Nephron (organoid): Measurements from ENCODE around the gene PLEKHA7.

Experiments
- H3K27ac Mint-ChIP-seq, 3 experiments: 2 replicates each; pipeline ENCODE4 v1.8.0; 2020; ENCODE audit warnings: mixed read lengths in 3 of 3, mild to moderate bottlenecking in 2 of 3, moderate library complexity in 1 of 3
- H3K27me3 Mint-ChIP-seq: 2 replicates; pipeline ENCODE4 v1.8.0; 2021; ENCODE audit warnings: low read depth, mild to moderate bottlenecking, moderate library complexity, mixed read lengths
- H3K36me3 Mint-ChIP-seq: 2 replicates; pipeline ENCODE4 v1.8.0; 2020; ENCODE audit warnings: low read depth, mixed read lengths
- H3K4me1 Mint-ChIP-seq: 2 replicates; pipeline ENCODE4 v1.8.0; 2020; ENCODE audit warnings: mixed read lengths
- H3K4me3 Mint-ChIP-seq, 3 experiments: 2 replicates each; pipeline ENCODE4 v1.8.0; 2020; ENCODE audit warnings: mild to moderate bottlenecking in 3 of 3, mixed read lengths in 3 of 3, moderate library complexity in 2 of 3
- H3K9me3 Mint-ChIP-seq: 2 replicates; pipeline ENCODE4 v1.8.0; 2020; ENCODE audit warnings: mixed read lengths
- TF ChIP-seq, protein P1 (sequence below), 3 experiments: fragments of 200-600 bp; sonication (generic); IDR thresholded peaks; one replicate each; pipeline ENCODE4 v1.5.0; 2021; ENCODE audit warnings: antibody characterized with exemption in 3 of 3; ENCODE audit not compliant: unreplicated experiment in 3 of 3

The PLEKHA7 gene

DNA sequence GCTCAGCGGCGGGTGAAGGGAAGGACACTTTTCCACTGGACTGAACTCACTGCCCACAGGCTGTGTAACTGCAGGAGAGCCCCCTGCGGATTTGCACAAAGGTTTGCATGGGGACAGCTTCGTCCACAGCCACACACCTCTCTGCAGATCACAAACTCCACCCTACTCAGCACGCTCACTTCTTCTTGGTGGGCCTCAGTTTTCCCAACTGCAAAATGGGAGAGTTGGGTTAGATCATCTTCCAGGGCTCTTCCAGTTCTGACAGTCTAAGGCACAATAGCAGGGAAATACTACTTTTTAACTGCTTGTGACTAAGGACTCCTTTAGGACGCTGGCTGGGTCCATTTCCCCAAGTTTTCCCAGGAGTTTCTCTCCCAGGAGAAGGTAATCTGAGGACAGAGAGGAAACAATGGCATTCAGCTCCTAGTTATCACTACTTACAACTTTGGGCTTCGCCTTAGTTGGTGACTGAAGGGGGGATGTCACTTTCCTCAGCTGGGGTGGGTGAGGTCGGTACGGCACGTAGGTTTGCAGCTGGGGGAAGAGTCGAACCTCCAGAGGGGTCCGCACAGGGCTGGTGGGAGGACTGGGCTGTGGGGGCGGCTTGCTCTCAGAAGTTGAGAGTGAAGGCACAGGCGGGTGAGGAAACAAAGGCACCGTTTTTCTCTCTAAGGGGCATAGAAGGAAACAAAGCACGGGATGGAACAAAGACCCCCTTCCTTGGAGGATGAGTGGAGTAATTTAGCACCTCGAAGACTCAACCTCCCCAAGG lies 220.0 kb downstream of the PLEKHA7 start:
- TF ChIP-seq, protein P1, sequence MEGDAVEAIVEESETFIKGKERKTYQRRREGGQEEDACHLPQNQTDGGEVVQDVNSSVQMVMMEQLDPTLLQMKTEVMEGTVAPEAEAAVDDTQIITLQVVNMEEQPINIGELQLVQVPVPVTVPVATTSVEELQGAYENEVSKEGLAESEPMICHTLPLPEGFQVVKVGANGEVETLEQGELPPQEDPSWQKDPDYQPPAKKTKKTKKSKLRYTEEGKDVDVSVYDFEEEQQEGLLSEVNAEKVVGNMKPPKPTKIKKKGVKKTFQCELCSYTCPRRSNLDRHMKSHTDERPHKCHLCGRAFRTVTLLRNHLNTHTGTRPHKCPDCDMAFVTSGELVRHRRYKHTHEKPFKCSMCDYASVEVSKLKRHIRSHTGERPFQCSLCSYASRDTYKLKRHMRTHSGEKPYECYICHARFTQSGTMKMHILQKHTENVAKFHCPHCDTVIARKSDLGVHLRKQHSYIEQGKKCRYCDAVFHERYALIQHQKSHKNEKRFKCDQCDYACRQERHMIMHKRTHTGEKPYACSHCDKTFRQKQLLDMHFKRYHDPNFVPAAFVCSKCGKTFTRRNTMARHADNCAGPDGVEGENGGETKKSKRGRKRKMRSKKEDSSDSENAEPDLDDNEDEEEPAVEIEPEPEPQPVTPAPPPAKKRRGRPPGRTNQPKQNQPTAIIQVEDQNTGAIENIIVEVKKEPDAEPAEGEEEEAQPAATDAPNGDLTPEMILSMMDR (IDR thresholded peaks at IDR 0.05; ENCODE audit: unreplicated experiment in 3 of 3): no peak
- peaks cover 4% of the 10 kb centered on the region for H3K27me3 Mint-ChIP-seq
- H3K4me3 Mint-ChIP-seq: no peak overlapping the region
- H3K36me3 Mint-ChIP-seq: peaks cover 3% of the 10 kb centered on the region
- H3K9me3 Mint-ChIP-seq: no peaks in the 10 kb centered on the region
- H3K4me1 Mint-ChIP-seq: peaks cover 6% of the 10 kb centered on the region
- no peak overlapping the region for H3K27ac Mint-ChIP-seq

DNA sequence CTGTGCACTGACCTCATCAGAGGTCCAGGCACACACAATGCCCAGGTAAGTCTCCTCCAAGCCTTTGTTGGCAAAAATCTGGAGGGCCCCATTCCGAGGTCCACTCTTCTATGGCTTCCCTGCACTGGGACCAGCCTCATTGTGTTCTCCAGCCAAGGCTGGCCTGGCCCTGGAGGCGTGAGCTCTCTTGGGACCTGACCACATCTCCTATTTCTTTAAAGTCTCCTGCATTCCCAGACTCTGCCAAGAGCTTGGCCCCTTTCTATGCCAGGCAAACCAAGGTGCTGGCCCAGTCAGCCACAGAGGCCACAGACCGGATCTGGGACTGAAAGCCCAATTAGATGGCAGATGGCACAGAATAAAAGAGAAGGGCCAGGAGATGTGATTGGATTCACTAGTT lies 220.7 kb downstream of the PLEKHA7 start:
- H3K9me3 Mint-ChIP-seq: no peaks in the 10 kb centered on the region

DNA sequence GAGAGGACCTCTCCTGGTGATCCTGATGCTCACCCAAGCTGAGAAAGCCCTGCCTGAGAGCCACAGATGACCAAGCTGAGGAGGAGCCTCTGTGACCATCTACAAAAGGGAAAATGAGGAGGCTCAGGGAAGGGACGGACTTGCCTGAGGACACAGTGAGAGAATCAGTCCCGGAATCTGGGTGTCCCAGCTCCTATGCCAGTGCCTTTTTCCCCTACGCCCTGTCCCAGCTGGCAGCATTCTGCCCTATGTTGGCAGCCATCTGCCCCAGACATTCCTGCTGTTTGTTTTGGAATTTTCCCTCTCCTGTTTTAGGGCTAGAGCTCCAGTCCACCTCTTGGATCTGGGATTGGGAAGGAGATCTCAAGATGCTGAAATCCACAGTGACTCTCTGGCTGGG lies 221.2 kb downstream of the PLEKHA7 start:
- TF ChIP-seq, protein P1 (IDR thresholded peaks at IDR 0.05; ENCODE audit: unreplicated experiment in 3 of 3): no peak
- Mint-ChIP-seq H3K4me3 (no peak overlapping the region), H3K4me1 (peaks cover 6% of the 10 kb centered on the region), H3K36me3 (peaks cover 3% of the 10 kb centered on the region), H3K9me3 (no peaks in the 10 kb centered on the region), H3K27me3 (peaks cover 4% of the 10 kb centered on the region), H3K27ac (no peak overlapping the region)

More for the DNA sequence above, 220.7 kb downstream of the PLEKHA7 start:
- Mint-ChIP-seq H3K4me1 (peaks cover 6% of the 10 kb centered on the region), H3K27ac (no peak overlapping the region), H3K27me3 (peaks cover 4% of the 10 kb centered on the region), H3K4me3 (no peak overlapping the region), H3K36me3 (peaks cover 3% of the 10 kb centered on the region)
- TF ChIP-seq, protein P1 (IDR thresholded peaks at IDR 0.05; ENCODE audit: unreplicated experiment in 3 of 3): no peak

DNA sequence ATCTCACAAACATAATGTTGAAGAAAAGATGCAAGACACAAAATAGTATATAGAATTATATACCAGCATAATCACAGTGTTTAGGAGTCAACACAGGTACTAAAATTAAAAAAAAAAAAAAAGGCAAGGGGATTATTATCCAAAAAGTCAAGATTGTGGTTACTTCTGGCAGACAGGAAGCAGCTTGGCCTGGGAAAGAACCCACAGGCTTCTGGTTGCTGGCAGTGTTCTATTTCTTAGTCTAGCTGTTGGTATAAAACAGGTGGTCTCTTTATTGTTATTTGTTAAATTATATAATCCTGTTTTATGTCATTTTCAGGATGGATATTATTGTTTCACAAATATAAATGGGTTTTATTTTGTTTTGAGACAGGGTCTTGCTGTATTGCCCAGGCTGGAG lies 221.8 kb downstream of the PLEKHA7 start:
- H3K4me3 Mint-ChIP-seq: no peak overlapping the region

DNA sequence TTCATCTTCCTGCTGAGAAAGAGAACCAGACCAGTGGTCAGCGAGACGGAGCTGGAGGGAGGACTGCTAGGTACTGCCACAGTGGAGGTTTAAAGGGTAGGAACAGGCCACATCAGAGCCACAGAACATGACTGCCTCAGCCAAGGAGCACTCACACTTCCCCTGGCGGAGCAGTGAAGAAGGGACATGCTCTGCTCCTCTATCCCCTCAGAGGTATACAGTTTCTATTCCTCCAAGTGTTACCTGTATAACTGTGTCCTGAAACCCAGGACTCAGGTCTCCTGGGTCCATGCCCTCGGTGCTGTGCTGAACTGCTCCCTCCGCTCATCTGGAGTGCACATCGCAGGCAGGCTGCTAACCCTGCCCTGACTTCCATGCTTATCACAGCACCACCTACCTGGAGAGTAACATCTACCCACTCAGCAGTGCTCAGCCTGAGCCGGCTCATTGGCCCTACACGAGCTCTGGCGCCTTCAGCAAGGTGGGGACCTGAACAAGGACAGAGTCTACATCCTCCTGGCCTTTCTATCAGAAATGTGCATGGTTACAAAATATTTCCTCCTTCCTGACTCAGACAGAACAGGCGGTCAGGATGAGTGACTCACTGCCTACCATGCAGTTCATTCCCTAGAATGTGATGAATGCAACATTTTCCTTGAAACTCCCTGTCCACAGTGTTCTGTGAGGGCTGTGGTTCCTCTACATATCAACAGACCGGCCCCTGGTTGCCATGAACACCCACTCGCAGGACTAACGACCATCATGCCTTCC lies 222.8 kb downstream of the PLEKHA7 start:
- Mint-ChIP-seq H3K27me3 (peaks cover 4% of the 10 kb centered on the region), H3K4me3 (no peak overlapping the region), H3K36me3 (peaks cover 3% of the 10 kb centered on the region), H3K4me1 (peaks cover 6% of the 10 kb centered on the region), H3K9me3 (no peaks in the 10 kb centered on the region), H3K27ac (no peak overlapping the region)
- TF ChIP-seq, protein P1 (IDR thresholded peaks at IDR 0.05; ENCODE audit: unreplicated experiment in 3 of 3): no peak

More for the DNA sequence above, 221.8 kb downstream of the PLEKHA7 start:
- peaks cover 4% of the 10 kb centered on the region for H3K27me3 Mint-ChIP-seq
- H3K27ac Mint-ChIP-seq: no peak overlapping the region
- TF ChIP-seq, protein P1 (IDR thresholded peaks at IDR 0.05; ENCODE audit: unreplicated experiment in 3 of 3): no peak
- peaks cover 3% of the 10 kb centered on the region for H3K36me3 Mint-ChIP-seq
- H3K9me3 Mint-ChIP-seq: no peaks in the 10 kb centered on the region
- H3K4me1 Mint-ChIP-seq: peaks cover 6% of the 10 kb centered on the region
